WERI-Rb-1 (cell line): ENCODE measurements around the gene ENPP3.

Experiments
- DNase-seq: peaks from one replicate; pipeline ENCODE4 v3.0.0-alpha.2; 2020
- H3K27ac ChIP-seq: fragments of 250-450 bp; sonication (Bioruptor Pico); 2 replicates; pipeline ENCODE4 v1.5.1; 2020; ENCODE audit warnings: mild to moderate bottlenecking, moderate library complexity
- H3K27me3 ChIP-seq: fragments of 250-450 bp; sonication (Bioruptor Pico); 2 replicates; pipeline ENCODE4 v1.5.1; 2021; ENCODE audit warnings: mild to moderate bottlenecking, low read depth, moderate library complexity; ENCODE audit not compliant: insufficient read depth, severe bottlenecking
- H3K36me3 ChIP-seq: fragments of 250-450 bp; sonication (Bioruptor Pico); 2 replicates; pipeline ENCODE4 v1.5.1; 2020; ENCODE audit warnings: mild to moderate bottlenecking, moderate library complexity
- H3K4me3 ChIP-seq: 2 replicates; pipeline ENCODE4 v1.5.1; 2011; ENCODE audit warnings: low read depth, mild to moderate bottlenecking, control low read depth, low read length
- H3K9me3 ChIP-seq: fragments of 250-450 bp; sonication (Bioruptor Pico); 2 replicates; pipeline ENCODE4 v1.5.1; 2021; ENCODE audit warnings: mild to moderate bottlenecking, moderate library complexity; ENCODE audit not compliant: severe bottlenecking
- TF ChIP-seq, protein P1 (sequence below): IDR thresholded peaks from 2 replicates; pipeline ENCODE4 v1.5.1; 2011; ENCODE audit warnings: low read depth, mild to moderate bottlenecking, control low read depth, inconsistent platforms, low read length

ENPP3 gene

GRCh38 chr6:131791476-131791875 lies 154.4 kb downstream of the ENPP3 start:
- TF ChIP-seq, protein P1, sequence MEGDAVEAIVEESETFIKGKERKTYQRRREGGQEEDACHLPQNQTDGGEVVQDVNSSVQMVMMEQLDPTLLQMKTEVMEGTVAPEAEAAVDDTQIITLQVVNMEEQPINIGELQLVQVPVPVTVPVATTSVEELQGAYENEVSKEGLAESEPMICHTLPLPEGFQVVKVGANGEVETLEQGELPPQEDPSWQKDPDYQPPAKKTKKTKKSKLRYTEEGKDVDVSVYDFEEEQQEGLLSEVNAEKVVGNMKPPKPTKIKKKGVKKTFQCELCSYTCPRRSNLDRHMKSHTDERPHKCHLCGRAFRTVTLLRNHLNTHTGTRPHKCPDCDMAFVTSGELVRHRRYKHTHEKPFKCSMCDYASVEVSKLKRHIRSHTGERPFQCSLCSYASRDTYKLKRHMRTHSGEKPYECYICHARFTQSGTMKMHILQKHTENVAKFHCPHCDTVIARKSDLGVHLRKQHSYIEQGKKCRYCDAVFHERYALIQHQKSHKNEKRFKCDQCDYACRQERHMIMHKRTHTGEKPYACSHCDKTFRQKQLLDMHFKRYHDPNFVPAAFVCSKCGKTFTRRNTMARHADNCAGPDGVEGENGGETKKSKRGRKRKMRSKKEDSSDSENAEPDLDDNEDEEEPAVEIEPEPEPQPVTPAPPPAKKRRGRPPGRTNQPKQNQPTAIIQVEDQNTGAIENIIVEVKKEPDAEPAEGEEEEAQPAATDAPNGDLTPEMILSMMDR, result no peak
- Histone ChIP-seq H3K9me3 (no peaks in the 10 kb centered on the region), H3K27me3 (peaks cover 3% of the 10 kb centered on the region), H3K4me3 (no peak overlapping the region), H3K27ac (no peak overlapping the region), H3K36me3 (no peaks in the 10 kb centered on the region)
- no peak for DNase-seq

DNA sequence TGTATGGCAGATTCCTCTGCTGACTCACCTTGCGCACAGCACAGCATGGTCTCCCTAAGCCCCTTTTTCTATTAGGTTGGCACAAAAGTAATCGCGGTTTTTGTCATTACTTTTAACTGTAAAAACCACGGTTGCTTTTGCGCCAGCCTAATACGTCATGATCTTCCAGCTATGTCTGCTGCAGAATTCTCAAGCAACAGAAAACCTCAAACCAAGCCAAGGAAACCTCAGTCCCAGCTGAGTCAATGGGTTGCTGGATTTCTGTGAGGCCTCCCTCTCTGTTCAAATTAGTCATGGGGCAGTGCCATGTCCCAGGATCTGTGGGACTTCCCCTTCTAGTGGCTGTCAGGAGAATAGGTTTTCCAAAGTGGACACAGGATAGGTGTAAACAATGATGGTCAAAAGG lies 155.0 kb downstream of the ENPP3 start:
- Histone ChIP-seq H3K27ac (no peak overlapping the region), H3K36me3 (no peaks in the 10 kb centered on the region), H3K27me3 (no peaks in the 10 kb centered on the region), H3K4me3 (no peak overlapping the region), H3K9me3 (no peaks in the 10 kb centered on the region)
- TF ChIP-seq, protein P1, result no peak
- DNase-seq, result no peak

GRCh38 chr6:131795366-131795765 lies 158.3 kb downstream of the ENPP3 start:
- TF ChIP-seq, protein P1, result no peak
- Histone ChIP-seq H3K27me3 (no peaks in the 10 kb centered on the region), H3K4me3 (no peak overlapping the region), H3K36me3 (no peaks in the 10 kb centered on the region), H3K9me3 (no peaks in the 10 kb centered on the region), H3K27ac (no peak overlapping the region)
- no peak for DNase-seq
